HG02884 (cell line): ENCODE data around the gene TMEM107.
A peak's percentile ranks its signal among the peaks of the same experiment; 100 is the strongest.

Experiments
- ATAC-seq: cut with Tn5 transposase; IDR thresholded peaks from one replicate; pipeline ENCODE4 v1.9.1; 2021; ENCODE audit warnings: mild to moderate bottlenecking, moderate library complexity; ENCODE audit not compliant: unreplicated experiment

The TMEM107 gene

GRCh38 chr17:8162997-8163977 lies 12.9 kb downstream of the TMEM107 start:
- ATAC-seq: no peak

GRCh38 chr17:8162233-8162996 lies 13.8 kb downstream of the TMEM107 start, which contains the start of gene VAMP2:
Gene VAMP2, minus strand, starts transcription at chr17:8162948. Its CDS starts 69 bp downstream, at chr17:8162879.
- no peak for ATAC-seq

- ATAC-seq: no peak
These were observed 14.6 kb downstream of the TMEM107 start for GRCh38 chr17:8161289-8162232.

- ATAC-seq: no peak
These were observed 15.4 kb downstream of the TMEM107 start for GRCh38 chr17:8160741-8161221.

- ATAC-seq: no peak
These were observed 16.0 kb downstream of the TMEM107 start for GRCh38 chr17:8160224-8160577.

- ATAC-seq: no peak
These were observed 16.5 kb downstream of the TMEM107 start for GRCh38 chr17:8159459-8160223.

- ATAC-seq: no peak
These were observed 17.2 kb downstream of the TMEM107 start for GRCh38 chr17:8159032-8159400.

GRCh38 chr17:8158267-8159031 lies 17.7 kb downstream of the TMEM107 start:
- ATAC-seq: no peak

GRCh38 chr17:8156246-8156992 lies 19.8 kb downstream of the TMEM107 start:
- peak; percentile 68 for ATAC-seq

- ATAC-seq: no peak
These were observed 20.3 kb downstream of the TMEM107 start for GRCh38 chr17:8155996-8156245.

GRCh38 chr17:8155231-8155995 lies 20.8 kb downstream of the TMEM107 start:
- no peak for ATAC-seq

GRCh38 chr17:8154608-8155155 lies 21.5 kb downstream of the TMEM107 start:
- ATAC-seq: no peak

- ATAC-seq: no peak
These were observed 22.1 kb downstream of the TMEM107 start for GRCh38 chr17:8153957-8154607.

GRCh38 chr17:8153525-8153956 lies 22.6 kb downstream of the TMEM107 start:
- no peak for ATAC-seq

- ATAC-seq: no peak
These were observed 23.1 kb downstream of the TMEM107 start for GRCh38 chr17:8153031-8153451.

- no peak for ATAC-seq
These were observed 23.9 kb downstream of the TMEM107 start, which contains the start of gene PER1 for GRCh38 chr17:8152112-8152775. Gene PER1, minus strand, starts transcription at chr17:8152404. Its CDS starts 1,698 bp downstream, at chr17:8150706.
